K562 (cell line): ENCODE measurements around the gene ZNF384. TPM values are rescaled to one million over a fixed set of nuclear protein-coding genes. Genes with fewer than 3 reads are reported as not detected.

ENCODE experiments used
- EGR1 ChIP-seq: fragments of 450-650 bp; conservative IDR thresholded peaks from 2 replicates; pipeline ENCODE4 v1.6.1; 2017; ENCODE audit warnings: mild to moderate bottlenecking
- FOS ChIP-seq: IDR thresholded peaks from 3 replicates; pipeline ENCODE4 v1.6.1; 2011; ENCODE audit not compliant: insufficient read length; ENCODE audit errors: extremely low read depth
- ILK ChIP-seq: fragments of 450-650 bp; IDR thresholded peaks from 2 replicates; pipeline ENCODE4 v1.6.1; 2016; ENCODE audit warnings: missing genetic modification characterization, low read depth, mild to moderate bottlenecking, missing compliant biosample characterization, moderate library complexity, borderline replicate concordance
- KDM4B ChIP-seq, 2 experiments: fragments of 450-650 bp in 1 of 2; sonication (generic) in 1 of 2; IDR thresholded peaks; 2 replicates each; pipeline ENCODE4 v1.6.1; 2016 to 2017; ENCODE audit warnings: borderline replicate concordance in 2 of 2, antibody characterized with exemption in 1 of 2, low read depth in 1 of 2, mild to moderate bottlenecking in 1 of 2
- KLF1 ChIP-seq: fragments of 450-650 bp; IDR thresholded peaks from 2 replicates; pipeline ENCODE4 v1.6.1; 2016; ENCODE audit warnings: missing genetic modification characterization, missing compliant biosample characterization
- MTA1 ChIP-seq: fragments of 450-650 bp; IDR thresholded peaks from 2 replicates; pipeline ENCODE4 v1.6.1; 2017; ENCODE audit warnings: borderline replicate concordance
- MTA3 ChIP-seq: fragments of 450-650 bp; formaldehyde crosslinking; IDR thresholded peaks from 2 replicates; pipeline ENCODE4 v1.6.1; 2017; ENCODE audit warnings: mild to moderate bottlenecking, borderline replicate concordance
- PTBP1 ChIP-seq: fragments of 200-400 bp; formaldehyde crosslinking; IDR thresholded peaks from 2 replicates; pipeline ENCODE4 v1.6.1; 2017; ENCODE audit warnings: low read depth, low read length
- SAP30 ChIP-seq: fragments of 200-600 bp; sonication (generic); IDR thresholded peaks from 2 replicates; pipeline ENCODE4 v1.6.1; 2012; ENCODE audit warnings: borderline replicate concordance, low read depth, mild to moderate bottlenecking, moderate library complexity, low read length, control low read depth, inconsistent platforms; ENCODE audit not compliant: insufficient read depth, poor library complexity, severe bottlenecking
- TAF15 ChIP-seq: fragments of 200-400 bp; formaldehyde crosslinking; IDR thresholded peaks from 2 replicates; pipeline ENCODE4 v1.6.1; 2017; ENCODE audit warnings: mild to moderate bottlenecking, low read depth, low read length, moderate library complexity
- TFAP4 ChIP-seq: sonication (generic); formaldehyde crosslinking; IDR thresholded peaks from 2 replicates; pipeline ENCODE4 v1.8.0; 2022; ENCODE audit warnings: missing genetic modification reagents, mild to moderate bottlenecking, moderate library complexity, borderline replicate concordance
- U2AF1 ChIP-seq: fragments of 200-400 bp; formaldehyde crosslinking; optimal IDR thresholded peaks from 2 replicates; pipeline ENCODE3; 2017; ENCODE audit warnings: mild to moderate bottlenecking, low read depth, low read length, moderate library complexity
- polyA plus RNA-seq, 8 experiments: library from polyadenylated mRNA; depleted of rRNA in 4 of 8; stranded (reverse) in 5 of 8; unstranded in 3 of 8; fragments of >200 nt; fragmentation: Nextera tagmentation in 2 of 8; fragmentation: Illumina TruSeq in 1 of 8; extraction: Ambion mirVana in 2 of 8; extraction: Trizol in 1 of 8; gene quantifications; 2 replicates each; pipeline versions ENCODE4 v1.2.1 to v1.2.3, GENCODE V29; 2011 to 2014; ENCODE audit warnings: inconsistent platforms in 1 of 8, missing spikeins in 1 of 8
- total RNA-seq, 7 experiments: library from RNA; depleted of rRNA in 6 of 7; stranded (reverse); fragments of >200 nt in 6 of 7; fragmentation: Illumina TruSeq in 2 of 7; extraction: Trizol in 2 of 7; gene quantifications; 2 replicates each; pipeline versions ENCODE4 v1.2.1 to v1.2.3, GENCODE V29; 2011 to 2021; ENCODE audit warnings: low replicate concordance in 1 of 7
- TF ChIP-seq, protein P1 (sequence below): sonication (generic); formaldehyde crosslinking; IDR thresholded peaks from 2 replicates; pipeline ENCODE4 v1.8.0; 2023; ENCODE audit warnings: missing genetic modification reagents, mild to moderate bottlenecking, borderline replicate concordance
- TF ChIP-seq, protein P2 (sequence below): fragments of 450-650 bp; IDR thresholded peaks from 2 replicates; pipeline ENCODE4 v1.6.1; 2017; ENCODE audit warnings: antibody characterized with exemption

Gene ZNF384
- total and polyA plus RNA-seq, 9 of the 15 experiments (the other 6 are each of a cell fraction or from before 2014, with no cell fraction given), result 0.36 to 64.8 (median 21.3) TPM

DNA sequence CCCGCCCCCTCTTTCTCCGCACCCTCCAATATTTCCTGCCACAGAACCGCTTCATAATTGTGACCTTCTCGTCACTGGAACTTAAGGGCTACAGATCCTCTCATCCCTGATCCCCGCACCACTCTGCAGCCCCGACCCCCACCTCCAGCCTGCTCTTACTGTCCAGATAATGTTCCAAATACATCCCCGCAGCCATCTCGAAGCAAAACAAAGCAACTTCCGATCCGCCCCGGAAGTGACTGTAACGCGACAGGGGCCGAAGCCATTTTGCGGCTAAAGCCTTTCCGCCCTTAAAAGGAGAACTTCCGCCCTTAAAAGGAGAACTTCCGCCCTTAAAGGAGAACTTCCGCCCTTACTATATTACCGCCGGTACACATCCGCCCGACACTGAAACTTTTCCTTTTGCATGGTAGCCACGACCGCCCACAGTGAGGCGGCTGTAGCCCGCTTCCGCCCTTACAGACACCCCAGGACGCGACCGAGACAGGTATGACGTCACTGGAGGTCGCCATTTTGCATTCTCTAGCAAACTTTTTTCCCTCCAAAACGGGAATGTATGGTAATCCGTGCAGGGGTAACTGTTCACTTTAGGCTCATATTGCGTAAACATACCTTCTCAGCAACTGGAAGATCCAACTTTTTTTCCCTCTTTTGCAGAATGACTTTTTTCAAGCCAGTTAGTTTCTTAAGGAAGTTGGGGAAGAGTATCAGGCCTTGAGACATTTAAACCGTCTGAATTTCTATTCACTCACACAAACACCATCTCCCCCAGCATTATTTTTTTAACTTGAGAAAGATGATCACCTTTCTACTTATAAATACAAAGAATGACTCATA lies 26.1 kb downstream of the ZNF384 start, which contains the start of gene ING4 (continued):
- TF ChIP-seq, protein P1, sequence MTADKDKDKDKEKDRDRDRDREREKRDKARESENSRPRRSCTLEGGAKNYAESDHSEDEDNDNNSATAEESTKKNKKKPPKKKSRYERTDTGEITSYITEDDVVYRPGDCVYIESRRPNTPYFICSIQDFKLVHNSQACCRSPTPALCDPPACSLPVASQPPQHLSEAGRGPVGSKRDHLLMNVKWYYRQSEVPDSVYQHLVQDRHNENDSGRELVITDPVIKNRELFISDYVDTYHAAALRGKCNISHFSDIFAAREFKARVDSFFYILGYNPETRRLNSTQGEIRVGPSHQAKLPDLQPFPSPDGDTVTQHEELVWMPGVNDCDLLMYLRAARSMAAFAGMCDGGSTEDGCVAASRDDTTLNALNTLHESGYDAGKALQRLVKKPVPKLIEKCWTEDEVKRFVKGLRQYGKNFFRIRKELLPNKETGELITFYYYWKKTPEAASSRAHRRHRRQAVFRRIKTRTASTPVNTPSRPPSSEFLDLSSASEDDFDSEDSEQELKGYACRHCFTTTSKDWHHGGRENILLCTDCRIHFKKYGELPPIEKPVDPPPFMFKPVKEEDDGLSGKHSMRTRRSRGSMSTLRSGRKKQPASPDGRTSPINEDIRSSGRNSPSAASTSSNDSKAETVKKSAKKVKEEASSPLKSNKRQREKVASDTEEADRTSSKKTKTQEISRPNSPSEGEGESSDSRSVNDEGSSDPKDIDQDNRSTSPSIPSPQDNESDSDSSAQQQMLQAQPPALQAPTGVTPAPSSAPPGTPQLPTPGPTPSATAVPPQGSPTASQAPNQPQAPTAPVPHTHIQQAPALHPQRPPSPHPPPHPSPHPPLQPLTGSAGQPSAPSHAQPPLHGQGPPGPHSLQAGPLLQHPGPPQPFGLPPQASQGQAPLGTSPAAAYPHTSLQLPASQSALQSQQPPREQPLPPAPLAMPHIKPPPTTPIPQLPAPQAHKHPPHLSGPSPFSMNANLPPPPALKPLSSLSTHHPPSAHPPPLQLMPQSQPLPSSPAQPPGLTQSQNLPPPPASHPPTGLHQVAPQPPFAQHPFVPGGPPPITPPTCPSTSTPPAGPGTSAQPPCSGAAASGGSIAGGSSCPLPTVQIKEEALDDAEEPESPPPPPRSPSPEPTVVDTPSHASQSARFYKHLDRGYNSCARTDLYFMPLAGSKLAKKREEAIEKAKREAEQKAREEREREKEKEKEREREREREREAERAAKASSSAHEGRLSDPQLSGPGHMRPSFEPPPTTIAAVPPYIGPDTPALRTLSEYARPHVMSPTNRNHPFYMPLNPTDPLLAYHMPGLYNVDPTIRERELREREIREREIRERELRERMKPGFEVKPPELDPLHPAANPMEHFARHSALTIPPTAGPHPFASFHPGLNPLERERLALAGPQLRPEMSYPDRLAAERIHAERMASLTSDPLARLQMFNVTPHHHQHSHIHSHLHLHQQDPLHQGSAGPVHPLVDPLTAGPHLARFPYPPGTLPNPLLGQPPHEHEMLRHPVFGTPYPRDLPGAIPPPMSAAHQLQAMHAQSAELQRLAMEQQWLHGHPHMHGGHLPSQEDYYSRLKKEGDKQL, result no peak
- TF ChIP-seq KDM4B (IDR thresholded peaks at IDR 0.05; ENCODE audit: borderline replicate concordance in 2 of 2, low read depth in 1 of 2), result peak in 1 of 2 experiments; percentile 96; a peak in 2 of 4 replicates
- TF ChIP-seq TAF15, result no peak
- TF ChIP-seq TFAP4 (CRISPR knock-in tag), result peak; percentile 82; the same call in 1 of the 2 replicates
- no peak for TF ChIP-seq ILK (tag)
- no peak for TF ChIP-seq U2AF1
- TF ChIP-seq PTBP1, result no peak
- no peak for TF ChIP-seq SAP30
- peak; percentile 99 for TF ChIP-seq MTA1
- TF ChIP-seq FOS, result no peak
- TF ChIP-seq MTA3, result peak; percentile 78; the same call in 1 of the 2 replicates
- peak; percentile 40 for TF ChIP-seq EGR1
- TF ChIP-seq, protein P2, sequence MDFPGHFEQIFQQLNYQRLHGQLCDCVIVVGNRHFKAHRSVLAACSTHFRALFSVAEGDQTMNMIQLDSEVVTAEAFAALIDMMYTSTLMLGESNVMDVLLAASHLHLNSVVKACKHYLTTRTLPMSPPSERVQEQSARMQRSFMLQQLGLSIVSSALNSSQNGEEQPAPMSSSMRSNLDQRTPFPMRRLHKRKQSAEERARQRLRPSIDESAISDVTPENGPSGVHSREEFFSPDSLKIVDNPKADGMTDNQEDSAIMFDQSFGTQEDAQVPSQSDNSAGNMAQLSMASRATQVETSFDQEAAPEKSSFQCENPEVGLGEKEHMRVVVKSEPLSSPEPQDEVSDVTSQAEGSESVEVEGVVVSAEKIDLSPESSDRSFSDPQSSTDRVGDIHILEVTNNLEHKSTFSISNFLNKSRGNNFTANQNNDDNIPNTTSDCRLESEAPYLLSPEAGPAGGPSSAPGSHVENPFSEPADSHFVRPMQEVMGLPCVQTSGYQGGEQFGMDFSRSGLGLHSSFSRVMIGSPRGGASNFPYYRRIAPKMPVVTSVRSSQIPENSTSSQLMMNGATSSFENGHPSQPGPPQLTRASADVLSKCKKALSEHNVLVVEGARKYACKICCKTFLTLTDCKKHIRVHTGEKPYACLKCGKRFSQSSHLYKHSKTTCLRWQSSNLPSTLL, result no peak
- peak; percentile 79 for TF ChIP-seq KLF1 (tag)
